Gastroesophageal sphincter (tissue), 3 donors: Measurements from ENCODE around the gene GLT8D2.

Experiments
- CTCF ChIP-seq, 4 experiments: fragments of 200-600 bp in 2 of 4; fragments of 450-650 bp in 2 of 4; sonication (generic) in 1 of 4; IDR thresholded peaks; one replicate each; pipeline ENCODE4 v1.5.1; 2017 to 2019; ENCODE audit warnings: antibody characterized with exemption in 4 of 4, mild to moderate bottlenecking in 2 of 4, moderate library complexity in 2 of 4
- EP300 ChIP-seq: sonication (generic); formaldehyde crosslinking; IDR thresholded peaks from one replicate; pipeline ENCODE4 v1.6.1; 2017; ENCODE audit warnings: antibody characterized with exemption, mild to moderate bottlenecking
- POLR2A ChIP-seq, 2 donors: fragments of 450-650 bp; IDR thresholded peaks; one replicate each; pipeline ENCODE4 v1.6.1; 2017; ENCODE audit warnings: antibody characterized with exemption in 2 of 2, mild to moderate bottlenecking in 2 of 2, moderate library complexity in 1 of 2
- POLR2AphosphoS5 ChIP-seq: sonication (generic); formaldehyde crosslinking; IDR thresholded peaks from one replicate; pipeline ENCODE4 v1.6.1; 2017; ENCODE audit warnings: antibody characterized with exemption

DNA sequence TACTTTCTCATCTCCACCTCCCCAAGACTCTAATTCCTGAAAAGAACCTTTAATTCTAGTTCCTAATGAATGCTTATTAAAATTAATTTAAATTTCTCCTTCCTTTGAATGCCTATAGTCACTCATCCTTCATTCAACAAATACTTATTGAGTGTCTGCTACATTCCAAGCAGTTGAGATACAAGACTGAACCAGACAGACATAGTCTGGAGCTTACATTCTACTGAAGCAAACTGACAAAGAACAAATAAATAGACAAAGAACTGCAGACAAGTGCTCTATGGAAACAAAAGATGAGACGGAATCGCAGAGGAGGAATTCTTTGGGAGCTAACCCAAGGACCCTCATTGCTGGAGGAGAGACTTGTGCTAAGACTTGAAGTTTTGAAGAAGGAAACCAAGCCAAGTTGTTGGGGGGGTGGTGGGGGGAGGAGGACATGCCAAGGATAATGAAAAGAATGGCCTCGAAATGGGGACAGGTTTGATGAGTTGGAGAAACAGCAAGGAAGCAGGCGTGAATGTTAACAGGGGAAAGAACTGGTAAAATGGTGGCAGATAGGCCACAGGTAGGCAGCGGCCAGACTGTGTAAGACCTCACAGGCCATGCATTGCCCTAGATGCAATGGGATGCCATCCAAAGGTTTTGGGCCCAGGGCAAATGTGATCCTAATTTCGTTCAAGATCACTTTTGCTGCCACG is 94.0 kb downstream of the GLT8D2 start:
- TF ChIP-seq CTCF (IDR thresholded peaks at IDR 0.05), result no peak
- TF ChIP-seq POLR2AphosphoS5, result no peak
- TF ChIP-seq EP300, result no peak
- no peak for TF ChIP-seq POLR2A (IDR thresholded peaks at IDR 0.05)
